K562 (cell line): Measurements from ENCODE around the gene PRDM12. TPM values are rescaled to one million over a fixed set of nuclear protein-coding genes. Genes with fewer than 3 reads are reported as not detected.
A peak's percentile ranks its signal among the peaks of the same experiment; 100 is the strongest.

Source experiments
- CCNT2 ChIP-seq: IDR thresholded peaks from 2 replicates; pipeline ENCODE4 v1.6.1; 2011; ENCODE audit warnings: borderline replicate concordance, low read depth, mild to moderate bottlenecking, moderate library complexity, mixed read lengths, low read length; ENCODE audit not compliant: insufficient read length; ENCODE audit errors: extremely low read depth
- CXXC5 ChIP-seq: fragments of 250-450 bp; sonication (Bioruptor Pico); IDR thresholded peaks from 2 replicates; pipeline ENCODE4 v1.8.0; 2022; ENCODE audit warnings: inconsistent platforms, mild to moderate bottlenecking, moderate library complexity
- EP300 ChIP-seq: IDR thresholded peaks from 2 replicates; pipeline ENCODE4 v1.6.1; 2012; ENCODE audit warnings: low read length, improper control_type of control experiment
- HDGF ChIP-seq: fragments of 450-650 bp; IDR thresholded peaks from 2 replicates; pipeline ENCODE4 v1.6.1; 2016
- HMG20B ChIP-seq: fragments of 250-450 bp; sonication (Bioruptor Pico); IDR thresholded peaks from 2 replicates; pipeline ENCODE4 v1.5.0; 2021; ENCODE audit warnings: mild to moderate bottlenecking
- SMAD2 ChIP-seq: fragments of 150-350 bp; IDR thresholded peaks from 2 replicates; pipeline ENCODE4 v1.6.1; 2014; ENCODE audit warnings: low read depth, mild to moderate bottlenecking, low read length
- SNAPC5 ChIP-seq: fragments of 250-450 bp; sonication (Bioruptor Pico); IDR thresholded peaks from 2 replicates; pipeline ENCODE4 v1.8.0; 2021; ENCODE audit warnings: moderate library complexity, mild to moderate bottlenecking, inconsistent platforms
- TAF9B ChIP-seq: fragments of 450-650 bp; IDR thresholded peaks from 2 replicates; pipeline ENCODE4 v1.6.1; 2018; ENCODE audit warnings: mild to moderate bottlenecking; ENCODE audit not compliant: partially characterized antibody
- TEAD1 ChIP-seq, 2 experiments: fragments of 450-650 bp in 1 of 2; sonication (generic) in 1 of 2; formaldehyde crosslinking; IDR thresholded peaks; 2 replicates each; pipeline versions ENCODE4 v1.4.0 to v1.8.0; 2020 to 2022; ENCODE audit warnings: mild to moderate bottlenecking in 2 of 2, missing genetic modification reagents in 1 of 2
- ZNF165 ChIP-seq: fragments of 250-450 bp; sonication (Bioruptor Pico); IDR thresholded peaks from 2 replicates; pipeline ENCODE4 v1.4.0; 2020; ENCODE audit warnings: borderline replicate concordance
- ZSCAN29 ChIP-seq: fragments of 450-650 bp; IDR thresholded peaks from 2 replicates; pipeline ENCODE4 v1.6.1; 2017
- polyA plus RNA-seq, 8 experiments: library from polyadenylated mRNA; depleted of rRNA in 4 of 8; stranded (reverse) in 5 of 8; unstranded in 3 of 8; fragments of >200 nt; fragmentation: Nextera tagmentation in 2 of 8; fragmentation: Illumina TruSeq in 1 of 8; extraction: Ambion mirVana in 2 of 8; extraction: Trizol in 1 of 8; gene quantifications; 2 replicates each; pipeline versions ENCODE4 v1.2.1 to v1.2.3, GENCODE V29; 2011 to 2014; ENCODE audit warnings: inconsistent platforms in 1 of 8, missing spikeins in 1 of 8
- total RNA-seq, 7 experiments: library from RNA; depleted of rRNA in 6 of 7; stranded (reverse); fragments of >200 nt in 6 of 7; fragmentation: Illumina TruSeq in 2 of 7; extraction: Trizol in 2 of 7; gene quantifications; 2 replicates each; pipeline versions ENCODE4 v1.2.1 to v1.2.3, GENCODE V29; 2011 to 2021; ENCODE audit warnings: low replicate concordance in 1 of 7
- TF ChIP-seq, protein P1 (sequence below): fragments of 450-650 bp; IDR thresholded peaks from 2 replicates; pipeline ENCODE4 v1.6.1; 2016; ENCODE audit warnings: mild to moderate bottlenecking, moderate library complexity
- TF ChIP-seq, protein P2 (sequence below): fragments of 250-450 bp; sonication (Bioruptor Pico); IDR thresholded peaks from 2 replicates; pipeline ENCODE4 v1.4.0; 2020; ENCODE audit warnings: mild to moderate bottlenecking, moderate library complexity

Gene PRDM12
- total and polyA plus RNA-seq, 9 of the 15 experiments (the other 6 are each of a cell fraction or from before 2014, with no cell fraction given), result 0.04 to 0.22 (median 0.07) TPM; not detected in 3

- TF ChIP-seq, protein P1, sequence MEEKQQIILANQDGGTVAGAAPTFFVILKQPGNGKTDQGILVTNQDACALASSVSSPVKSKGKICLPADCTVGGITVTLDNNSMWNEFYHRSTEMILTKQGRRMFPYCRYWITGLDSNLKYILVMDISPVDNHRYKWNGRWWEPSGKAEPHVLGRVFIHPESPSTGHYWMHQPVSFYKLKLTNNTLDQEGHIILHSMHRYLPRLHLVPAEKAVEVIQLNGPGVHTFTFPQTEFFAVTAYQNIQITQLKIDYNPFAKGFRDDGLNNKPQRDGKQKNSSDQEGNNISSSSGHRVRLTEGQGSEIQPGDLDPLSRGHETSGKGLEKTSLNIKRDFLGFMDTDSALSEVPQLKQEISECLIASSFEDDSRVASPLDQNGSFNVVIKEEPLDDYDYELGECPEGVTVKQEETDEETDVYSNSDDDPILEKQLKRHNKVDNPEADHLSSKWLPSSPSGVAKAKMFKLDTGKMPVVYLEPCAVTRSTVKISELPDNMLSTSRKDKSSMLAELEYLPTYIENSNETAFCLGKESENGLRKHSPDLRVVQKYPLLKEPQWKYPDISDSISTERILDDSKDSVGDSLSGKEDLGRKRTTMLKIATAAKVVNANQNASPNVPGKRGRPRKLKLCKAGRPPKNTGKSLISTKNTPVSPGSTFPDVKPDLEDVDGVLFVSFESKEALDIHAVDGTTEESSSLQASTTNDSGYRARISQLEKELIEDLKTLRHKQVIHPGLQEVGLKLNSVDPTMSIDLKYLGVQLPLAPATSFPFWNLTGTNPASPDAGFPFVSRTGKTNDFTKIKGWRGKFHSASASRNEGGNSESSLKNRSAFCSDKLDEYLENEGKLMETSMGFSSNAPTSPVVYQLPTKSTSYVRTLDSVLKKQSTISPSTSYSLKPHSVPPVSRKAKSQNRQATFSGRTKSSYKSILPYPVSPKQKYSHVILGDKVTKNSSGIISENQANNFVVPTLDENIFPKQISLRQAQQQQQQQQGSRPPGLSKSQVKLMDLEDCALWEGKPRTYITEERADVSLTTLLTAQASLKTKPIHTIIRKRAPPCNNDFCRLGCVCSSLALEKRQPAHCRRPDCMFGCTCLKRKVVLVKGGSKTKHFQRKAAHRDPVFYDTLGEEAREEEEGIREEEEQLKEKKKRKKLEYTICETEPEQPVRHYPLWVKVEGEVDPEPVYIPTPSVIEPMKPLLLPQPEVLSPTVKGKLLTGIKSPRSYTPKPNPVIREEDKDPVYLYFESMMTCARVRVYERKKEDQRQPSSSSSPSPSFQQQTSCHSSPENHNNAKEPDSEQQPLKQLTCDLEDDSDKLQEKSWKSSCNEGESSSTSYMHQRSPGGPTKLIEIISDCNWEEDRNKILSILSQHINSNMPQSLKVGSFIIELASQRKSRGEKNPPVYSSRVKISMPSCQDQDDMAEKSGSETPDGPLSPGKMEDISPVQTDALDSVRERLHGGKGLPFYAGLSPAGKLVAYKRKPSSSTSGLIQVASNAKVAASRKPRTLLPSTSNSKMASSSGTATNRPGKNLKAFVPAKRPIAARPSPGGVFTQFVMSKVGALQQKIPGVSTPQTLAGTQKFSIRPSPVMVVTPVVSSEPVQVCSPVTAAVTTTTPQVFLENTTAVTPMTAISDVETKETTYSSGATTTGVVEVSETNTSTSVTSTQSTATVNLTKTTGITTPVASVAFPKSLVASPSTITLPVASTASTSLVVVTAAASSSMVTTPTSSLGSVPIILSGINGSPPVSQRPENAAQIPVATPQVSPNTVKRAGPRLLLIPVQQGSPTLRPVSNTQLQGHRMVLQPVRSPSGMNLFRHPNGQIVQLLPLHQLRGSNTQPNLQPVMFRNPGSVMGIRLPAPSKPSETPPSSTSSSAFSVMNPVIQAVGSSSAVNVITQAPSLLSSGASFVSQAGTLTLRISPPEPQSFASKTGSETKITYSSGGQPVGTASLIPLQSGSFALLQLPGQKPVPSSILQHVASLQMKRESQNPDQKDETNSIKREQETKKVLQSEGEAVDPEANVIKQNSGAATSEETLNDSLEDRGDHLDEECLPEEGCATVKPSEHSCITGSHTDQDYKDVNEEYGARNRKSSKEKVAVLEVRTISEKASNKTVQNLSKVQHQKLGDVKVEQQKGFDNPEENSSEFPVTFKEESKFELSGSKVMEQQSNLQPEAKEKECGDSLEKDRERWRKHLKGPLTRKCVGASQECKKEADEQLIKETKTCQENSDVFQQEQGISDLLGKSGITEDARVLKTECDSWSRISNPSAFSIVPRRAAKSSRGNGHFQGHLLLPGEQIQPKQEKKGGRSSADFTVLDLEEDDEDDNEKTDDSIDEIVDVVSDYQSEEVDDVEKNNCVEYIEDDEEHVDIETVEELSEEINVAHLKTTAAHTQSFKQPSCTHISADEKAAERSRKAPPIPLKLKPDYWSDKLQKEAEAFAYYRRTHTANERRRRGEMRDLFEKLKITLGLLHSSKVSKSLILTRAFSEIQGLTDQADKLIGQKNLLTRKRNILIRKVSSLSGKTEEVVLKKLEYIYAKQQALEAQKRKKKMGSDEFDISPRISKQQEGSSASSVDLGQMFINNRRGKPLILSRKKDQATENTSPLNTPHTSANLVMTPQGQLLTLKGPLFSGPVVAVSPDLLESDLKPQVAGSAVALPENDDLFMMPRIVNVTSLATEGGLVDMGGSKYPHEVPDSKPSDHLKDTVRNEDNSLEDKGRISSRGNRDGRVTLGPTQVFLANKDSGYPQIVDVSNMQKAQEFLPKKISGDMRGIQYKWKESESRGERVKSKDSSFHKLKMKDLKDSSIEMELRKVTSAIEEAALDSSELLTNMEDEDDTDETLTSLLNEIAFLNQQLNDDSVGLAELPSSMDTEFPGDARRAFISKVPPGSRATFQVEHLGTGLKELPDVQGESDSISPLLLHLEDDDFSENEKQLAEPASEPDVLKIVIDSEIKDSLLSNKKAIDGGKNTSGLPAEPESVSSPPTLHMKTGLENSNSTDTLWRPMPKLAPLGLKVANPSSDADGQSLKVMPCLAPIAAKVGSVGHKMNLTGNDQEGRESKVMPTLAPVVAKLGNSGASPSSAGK, result peak; percentile 91
- TF ChIP-seq CXXC5 (CRISPR knock-in tag), result peak; percentile 81
- no peak for TF ChIP-seq EP300
- TF ChIP-seq, protein P2, sequence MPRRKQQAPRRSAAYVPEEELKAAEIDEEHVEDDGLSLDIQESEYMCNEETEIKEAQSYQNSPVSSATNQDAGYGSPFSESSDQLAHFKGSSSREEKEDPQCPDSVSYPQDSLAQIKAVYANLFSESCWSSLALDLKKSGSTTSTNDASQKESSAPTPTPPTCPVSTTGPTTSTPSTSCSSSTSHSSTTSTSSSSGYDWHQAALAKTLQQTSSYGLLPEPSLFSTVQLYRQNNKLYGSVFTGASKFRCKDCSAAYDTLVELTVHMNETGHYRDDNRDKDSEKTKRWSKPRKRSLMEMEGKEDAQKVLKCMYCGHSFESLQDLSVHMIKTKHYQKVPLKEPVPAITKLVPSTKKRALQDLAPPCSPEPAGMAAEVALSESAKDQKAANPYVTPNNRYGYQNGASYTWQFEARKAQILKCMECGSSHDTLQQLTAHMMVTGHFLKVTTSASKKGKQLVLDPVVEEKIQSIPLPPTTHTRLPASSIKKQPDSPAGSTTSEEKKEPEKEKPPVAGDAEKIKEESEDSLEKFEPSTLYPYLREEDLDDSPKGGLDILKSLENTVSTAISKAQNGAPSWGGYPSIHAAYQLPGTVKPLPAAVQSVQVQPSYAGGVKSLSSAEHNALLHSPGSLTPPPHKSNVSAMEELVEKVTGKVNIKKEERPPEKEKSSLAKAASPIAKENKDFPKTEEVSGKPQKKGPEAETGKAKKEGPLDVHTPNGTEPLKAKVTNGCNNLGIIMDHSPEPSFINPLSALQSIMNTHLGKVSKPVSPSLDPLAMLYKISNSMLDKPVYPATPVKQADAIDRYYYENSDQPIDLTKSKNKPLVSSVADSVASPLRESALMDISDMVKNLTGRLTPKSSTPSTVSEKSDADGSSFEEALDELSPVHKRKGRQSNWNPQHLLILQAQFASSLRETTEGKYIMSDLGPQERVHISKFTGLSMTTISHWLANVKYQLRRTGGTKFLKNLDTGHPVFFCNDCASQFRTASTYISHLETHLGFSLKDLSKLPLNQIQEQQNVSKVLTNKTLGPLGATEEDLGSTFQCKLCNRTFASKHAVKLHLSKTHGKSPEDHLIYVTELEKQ (CRISPR knock-in tag), result no peak
- TF ChIP-seq ZNF165 (CRISPR knock-in tag), result no peak
- TF ChIP-seq HDGF, result no peak
- no peak for TF ChIP-seq CCNT2
- no peak for TF ChIP-seq SMAD2
- TF ChIP-seq ZSCAN29, result no peak
- peak; percentile 94 for TF ChIP-seq TAF9B
- peak in 1 of 2 experiments; percentile 45; a peak in 1 of 4 replicates for TF ChIP-seq TEAD1 (CRISPR knock-in tag; IDR thresholded peaks at IDR 0.05)
- TF ChIP-seq SNAPC5, result no peak
- TF ChIP-seq HMG20B (CRISPR knock-in tag), result no peak
These were observed 29.2 kb downstream of the PRDM12 start, which contains the start of gene EXOSC2 (continued) for GRCh38 chr9:130693426-130694191.
